Measurements from ENCODE around the gene HSPA9.

The HSPA9 gene

DNA sequence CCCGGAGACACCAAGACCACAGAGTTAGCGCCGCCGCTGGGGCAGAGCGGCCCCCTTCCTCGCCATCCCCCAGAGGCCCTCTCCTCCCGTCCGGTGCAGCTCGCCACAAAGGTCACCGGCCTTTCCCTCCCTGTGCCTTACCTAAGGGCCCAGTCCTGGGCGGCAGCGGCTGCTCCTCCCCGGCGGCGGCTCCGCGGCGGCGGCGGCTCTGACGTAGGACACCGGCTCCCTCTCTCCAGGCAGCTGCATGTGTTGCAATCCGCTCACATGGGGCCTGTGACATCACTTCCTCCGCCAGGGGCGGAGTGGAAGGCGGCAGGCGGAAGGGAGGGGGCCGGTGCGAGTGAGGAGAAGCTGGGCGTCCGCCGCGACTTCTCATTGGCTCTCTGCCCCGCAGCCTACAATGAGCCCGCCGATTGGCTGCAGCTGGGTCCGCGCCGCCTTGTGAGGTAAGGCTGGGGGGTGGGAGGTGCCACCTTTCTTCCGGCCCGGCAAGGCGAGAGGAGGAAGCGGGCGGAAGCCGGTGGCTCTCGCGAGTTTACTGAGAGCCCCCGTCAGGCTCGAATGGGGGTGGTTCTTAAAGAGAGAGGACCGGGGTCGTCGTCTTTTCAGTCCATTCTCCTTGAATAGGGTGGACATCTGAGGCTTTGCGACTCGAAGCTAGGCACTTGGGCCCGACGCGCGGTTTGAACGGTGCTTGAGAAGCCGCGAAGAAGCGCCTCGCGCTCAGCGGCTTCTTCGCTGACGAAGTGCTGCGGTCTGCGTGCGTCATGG, 32.1 kb downstream of the HSPA9 start, which contains the start of gene ETF1:
TSS of gene ETF1 (minus strand) at position 281 of the 774 bp plus-strand sequence. CDS start 318 bp downstream, outside the sequence.
- ATAC-seq (replicated peaks): peak; percentile 86
- no peaks in the 10 kb centered on the region for H3K27me3 Mint-ChIP-seq
- peak; percentile 99 for DNase-seq
- peak within 1 kb of the TSS; percentile 97 to 100 for H3K27ac Mint-ChIP-seq
- H3K9me3 Mint-ChIP-seq: no peaks in the 10 kb centered on the region
- peak within 1 kb of the TSS; percentile 85 to 95 for H3K4me3 Mint-ChIP-seq
- H3K4me1 Mint-ChIP-seq (ENCODE audit: low read depth in 2 of 2): peaks cover 45 to 64% of the 10 kb centered on the region in 2 donors
- peaks cover 37% of the 10 kb centered on the region for H3K36me3 Mint-ChIP-seq (ENCODE audit: insufficient read depth)

GRCh38 chr5:138542180-138542955, 32.8 kb downstream of the HSPA9 start:
- Mint-ChIP-seq H3K4me3 (peak overlapping the region; percentile 85 to 95), H3K27ac (peak overlapping the region; percentile 97 to 100), H3K27me3 (no peaks in the 10 kb centered on the region), H3K9me3 (no peaks in the 10 kb centered on the region), H3K4me1 (ENCODE audit: low read depth in 2 of 2) (peaks cover 40 to 57% of the 10 kb centered on the region in 2 donors), H3K36me3 (ENCODE audit: insufficient read depth) (peaks cover 40% of the 10 kb centered on the region)
- ATAC-seq (replicated peaks): no peak
- DNase-seq: no peak

DNA sequence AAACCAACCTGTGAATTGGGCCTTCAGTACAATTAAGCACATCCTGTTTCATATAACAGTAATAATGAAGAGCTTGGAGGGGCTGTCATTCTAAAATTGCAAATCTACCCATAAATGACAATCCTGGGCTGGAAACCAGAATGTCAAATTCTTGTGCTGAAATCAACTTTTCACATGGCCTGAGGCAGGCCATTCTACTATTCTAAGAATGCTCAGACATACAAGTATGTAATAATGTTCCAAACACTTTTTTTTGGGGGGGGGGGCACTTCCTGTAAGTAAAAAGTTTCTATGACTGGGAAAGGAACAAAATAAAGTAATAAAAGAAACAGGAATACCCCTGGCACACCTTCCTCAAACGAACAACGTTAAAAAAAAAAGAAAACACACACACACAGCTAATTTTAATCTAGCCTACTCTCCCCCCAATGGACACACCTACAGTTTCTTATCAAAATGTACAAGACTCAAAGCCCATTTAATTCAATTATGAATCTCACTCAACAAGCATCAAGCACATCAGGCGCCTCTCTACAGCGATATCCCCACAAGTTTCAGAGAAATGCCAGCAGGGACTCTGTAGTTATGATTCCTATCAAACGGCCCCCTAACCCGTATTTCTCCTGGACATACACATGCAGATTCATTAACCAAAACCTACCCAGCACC, 33.6 kb downstream of the HSPA9 start:
- Mint-ChIP-seq H3K9me3 (no peaks in the 10 kb centered on the region), H3K27ac (peak overlapping the region; percentile 97 to 100), H3K36me3 (ENCODE audit: insufficient read depth) (peaks cover 40% of the 10 kb centered on the region), H3K27me3 (no peaks in the 10 kb centered on the region), H3K4me1 (ENCODE audit: low read depth in 2 of 2) (peaks cover 46 to 57% of the 10 kb centered on the region in 2 donors), H3K4me3 (peak overlapping the region; percentile 85 to 95)
- DNase-seq: no peak
- no peak for ATAC-seq (replicated peaks)

DNA sequence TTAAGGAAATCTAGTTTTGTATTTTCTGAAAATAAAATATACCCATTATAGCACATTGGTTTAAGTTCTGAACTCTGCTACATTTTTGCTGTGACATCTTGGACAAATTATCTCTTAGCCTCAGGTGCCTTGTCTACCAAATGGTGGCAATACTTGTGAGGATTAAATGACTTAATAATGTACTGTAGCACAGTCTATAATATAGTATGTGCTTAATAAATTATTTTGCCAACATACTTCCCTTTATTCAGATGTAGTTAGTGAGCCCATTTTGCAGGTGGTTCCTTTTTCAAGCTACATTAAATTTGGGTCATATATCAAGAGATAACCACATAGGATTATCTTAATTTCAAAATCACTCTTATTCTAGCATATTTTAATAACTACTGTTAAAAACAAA, 35.4 kb downstream of the HSPA9 start:
- Mint-ChIP-seq H3K4me3 (no peak overlapping the region), H3K27me3 (no peaks in the 10 kb centered on the region), H3K4me1 (ENCODE audit: low read depth in 2 of 2) (peaks cover 40 to 59% of the 10 kb centered on the region in 2 donors), H3K27ac (peak overlapping the region in 1 of 2 donors; percentile 6), H3K9me3 (no peaks in the 10 kb centered on the region), H3K36me3 (ENCODE audit: insufficient read depth) (peaks cover 43% of the 10 kb centered on the region)
- ATAC-seq (replicated peaks) (no peak), DNase-seq (no peak)

DNA sequence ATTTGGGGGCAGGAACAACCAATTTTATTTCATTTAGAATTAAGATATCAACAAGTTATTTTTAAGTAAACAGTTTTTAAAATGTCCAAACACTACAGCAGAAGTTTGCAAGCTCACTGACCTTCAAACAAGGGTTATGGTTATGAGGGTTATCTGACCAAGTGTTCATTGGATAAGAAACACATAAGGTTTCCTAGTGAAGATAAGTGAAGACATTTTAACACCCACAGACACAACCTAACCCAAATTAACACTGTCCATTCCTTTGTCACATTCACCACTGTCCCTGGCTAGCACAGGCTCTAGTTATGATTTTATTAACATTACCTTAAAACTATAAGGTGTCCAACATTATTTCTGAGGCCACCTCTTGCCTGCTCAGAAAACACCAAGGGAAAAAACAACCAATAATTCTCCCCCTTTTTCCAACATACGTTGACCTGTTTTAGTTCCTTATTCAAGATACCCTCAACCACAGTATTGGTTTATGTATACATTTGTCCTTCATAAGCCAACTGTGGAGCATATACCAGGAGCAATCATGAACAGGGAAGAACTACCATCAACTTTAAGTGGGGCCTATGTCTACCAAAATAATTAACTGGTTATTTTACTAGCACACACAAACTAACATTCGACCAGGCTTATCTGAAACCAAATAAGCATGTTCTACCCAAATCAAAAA, 36.1 kb downstream of the HSPA9 start:
- H3K27me3 Mint-ChIP-seq: no peaks in the 10 kb centered on the region
- ATAC-seq (replicated peaks) (no peak), DNase-seq (no peak)
- H3K27ac Mint-ChIP-seq: peak overlapping the region in 1 of 2 donors; percentile 6
- no peak overlapping the region for H3K4me3 Mint-ChIP-seq
- H3K4me1 Mint-ChIP-seq (ENCODE audit: low read depth in 2 of 2): peaks cover 34 to 59% of the 10 kb centered on the region in 2 donors
- H3K36me3 Mint-ChIP-seq (ENCODE audit: insufficient read depth): peaks cover 46% of the 10 kb centered on the region
- H3K9me3 Mint-ChIP-seq: no peaks in the 10 kb centered on the region

- peak in 2 of 3 experiments; percentile 11 to 14 for DNase-seq
- peak; percentile 83 for ATAC-seq (replicated peaks)
- Mint-ChIP-seq H3K36me3 (ENCODE audit: insufficient read depth) (peaks cover 33% of the 10 kb centered on the region), H3K27ac (peak overlapping the region in 1 of 2 donors; percentile 10), H3K27me3 (no peaks in the 10 kb centered on the region), H3K4me3 (no peak overlapping the region), H3K9me3 (no peaks in the 10 kb centered on the region), H3K4me1 (ENCODE audit: low read depth in 2 of 2) (peaks cover 34 to 61% of the 10 kb centered on the region in 2 donors)
Measured at GRCh38 chr5:138536665-138537315, 38.4 kb downstream of the HSPA9 start.

DNA sequence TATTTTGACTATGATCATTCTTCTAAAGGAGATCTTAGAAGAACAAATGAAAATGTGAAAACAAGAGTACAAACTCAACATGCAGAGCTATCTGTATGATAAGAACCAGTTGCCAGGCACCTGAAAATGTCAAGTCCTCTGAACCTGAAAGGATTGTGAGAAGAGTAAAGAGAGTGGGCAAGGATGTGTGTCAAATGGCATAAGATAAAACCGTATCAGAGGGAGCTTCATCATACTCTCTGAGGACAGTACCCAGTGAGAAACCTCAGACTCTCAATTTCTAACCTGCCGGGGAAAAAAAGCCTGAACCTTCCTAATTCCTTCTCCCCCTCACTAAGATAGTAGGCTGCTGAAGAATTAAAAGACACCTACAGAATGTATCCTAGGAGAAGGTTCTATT, 39.0 kb downstream of the HSPA9 start:
- ATAC-seq (replicated peaks): peak; percentile 14
- no peaks in the 10 kb centered on the region for H3K9me3 Mint-ChIP-seq
- H3K27me3 Mint-ChIP-seq: no peaks in the 10 kb centered on the region
- no peak for DNase-seq
- H3K27ac Mint-ChIP-seq: peak overlapping the region in 1 of 2 donors; percentile 71
- H3K36me3 Mint-ChIP-seq (ENCODE audit: insufficient read depth): peaks cover 31% of the 10 kb centered on the region
- no peak overlapping the region for H3K4me3 Mint-ChIP-seq
- peaks cover 32 to 60% of the 10 kb centered on the region in 2 donors for H3K4me1 Mint-ChIP-seq (ENCODE audit: low read depth in 2 of 2)

- Mint-ChIP-seq H3K4me1 (ENCODE audit: low read depth in 2 of 2) (peaks cover 36 to 59% of the 10 kb centered on the region in 2 donors), H3K4me3 (no peak overlapping the region), H3K9me3 (no peaks in the 10 kb centered on the region), H3K36me3 (ENCODE audit: insufficient read depth) (peaks cover 42% of the 10 kb centered on the region), H3K27ac (peak overlapping the region; percentile 21 to 22), H3K27me3 (no peaks in the 10 kb centered on the region)
- DNase-seq: no peak
- no peak for ATAC-seq (replicated peaks)
Measured at GRCh38 chr5:138533973-138534941, 40.9 kb downstream of the HSPA9 start.

DNA sequence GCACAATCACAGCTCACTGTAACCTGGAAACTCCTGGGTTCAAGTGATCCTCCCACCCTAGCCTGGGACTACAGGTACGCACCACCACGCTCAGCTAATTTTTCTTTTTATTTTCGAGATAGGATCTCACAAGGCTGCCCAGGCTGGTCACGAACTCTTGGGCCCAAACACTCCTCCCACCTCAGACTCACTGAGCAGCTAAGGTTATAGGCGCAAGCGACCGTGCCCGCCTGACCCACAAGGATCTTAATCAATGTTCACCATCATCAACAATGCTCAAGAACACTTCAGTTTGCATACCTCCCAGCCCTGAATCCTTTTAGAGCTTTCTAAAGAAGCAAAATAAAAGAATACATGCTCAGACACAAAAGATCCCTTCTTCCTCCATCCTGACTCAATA, 45.4 kb downstream of the HSPA9 start:
- no peak overlapping the region for H3K4me3 Mint-ChIP-seq
- H3K9me3 Mint-ChIP-seq: no peaks in the 10 kb centered on the region
- peaks cover 47% of the 10 kb centered on the region for H3K36me3 Mint-ChIP-seq (ENCODE audit: insufficient read depth)
- peak overlapping the region in 1 of 2 donors; percentile 8 for H3K27ac Mint-ChIP-seq
- DNase-seq (no peak), ATAC-seq (replicated peaks) (no peak)
- H3K27me3 Mint-ChIP-seq: no peaks in the 10 kb centered on the region
- H3K4me1 Mint-ChIP-seq (ENCODE audit: low read depth in 2 of 2): peaks cover 31 to 50% of the 10 kb centered on the region in 2 donors

DNA sequence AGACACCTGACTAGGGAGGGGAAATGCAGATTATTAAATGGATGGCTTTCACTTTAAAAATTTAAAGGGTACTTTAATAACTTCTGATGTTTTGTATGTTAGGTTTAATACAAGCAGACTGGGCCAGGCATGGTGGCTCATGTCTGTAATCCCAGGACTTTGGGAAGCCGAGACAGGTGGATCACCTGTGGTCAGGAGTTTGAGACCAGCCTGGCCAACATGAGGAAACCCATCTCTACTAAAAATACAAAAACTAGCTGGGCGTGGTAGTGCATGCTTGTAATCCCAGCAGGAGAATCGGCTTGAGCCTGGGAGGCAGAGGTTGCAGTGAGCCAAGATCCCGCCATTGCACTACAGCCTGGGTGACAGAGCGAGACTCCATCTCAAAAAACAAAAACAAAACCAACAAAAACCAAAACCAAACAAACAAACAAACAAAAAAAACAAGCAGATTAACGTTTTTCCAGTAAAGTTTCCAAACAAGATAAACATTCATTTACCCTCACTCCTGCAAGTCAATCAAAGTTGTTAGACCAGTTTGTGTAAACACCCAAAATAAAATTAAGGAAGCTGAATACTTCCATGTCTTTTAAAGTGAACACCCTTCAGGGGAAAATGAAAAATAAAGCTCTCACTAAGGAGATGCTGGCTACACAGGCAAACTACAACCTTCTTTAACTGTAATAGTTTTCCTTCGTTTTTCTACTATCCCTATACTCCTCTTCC, 46.3 kb downstream of the HSPA9 start:
- H3K36me3 Mint-ChIP-seq (ENCODE audit: insufficient read depth): peaks cover 45% of the 10 kb centered on the region
- no peak overlapping the region for H3K4me3 Mint-ChIP-seq
- no peak for DNase-seq
- H3K4me1 Mint-ChIP-seq (ENCODE audit: low read depth in 2 of 2): peaks cover 32 to 41% of the 10 kb centered on the region in 2 donors
- no peak for ATAC-seq (replicated peaks)
- H3K9me3 Mint-ChIP-seq: no peaks in the 10 kb centered on the region
- no peaks in the 10 kb centered on the region for H3K27me3 Mint-ChIP-seq
- H3K27ac Mint-ChIP-seq: peak overlapping the region in 1 of 2 donors; percentile 8

- no peak overlapping the region for H3K4me3 Mint-ChIP-seq
- peaks cover 36 to 43% of the 10 kb centered on the region in 2 donors for H3K4me1 Mint-ChIP-seq (ENCODE audit: low read depth in 2 of 2)
- peaks cover 46% of the 10 kb centered on the region for H3K36me3 Mint-ChIP-seq (ENCODE audit: insufficient read depth)
- no peak overlapping the region for H3K27ac Mint-ChIP-seq
- no peaks in the 10 kb centered on the region for H3K9me3 Mint-ChIP-seq
- DNase-seq: no peak
- H3K27me3 Mint-ChIP-seq: no peaks in the 10 kb centered on the region
- no peak for ATAC-seq (replicated peaks)
Measured at GRCh38 chr5:138528208-138528607, 47.0 kb downstream of the HSPA9 start.
